GM23338 (cell line): Measurements from ENCODE around the gene C5orf58. TPM values are rescaled to one million over a fixed set of nuclear protein-coding genes. Genes with fewer than 3 reads are reported as not detected.

Source experiments
- ATAC-seq: fragments of 200-7000 bp; cut with Tn5 transposase; 3 replicates; pipeline ENCODE4 v1.9.1; 2020
- DNase-seq: peaks from one replicate; pipeline ENCODE4 v3.0.0-alpha.2; 2015; ENCODE audit warnings: low spot score
- H2AFZ ChIP-seq: fragments of 200-600 bp; sonication (generic); 2 replicates; pipeline ENCODE4 v1.8.0; 2016; ENCODE audit warnings: antibody characterized with exemption, mild to moderate bottlenecking, moderate library complexity
- H3F3A ChIP-seq: fragments of 200-600 bp; sonication (generic); replicated peaks from 2 replicates; pipeline ENCODE4 v1.8.0; 2017; ENCODE audit warnings: antibody characterized with exemption, mixed run types, low read depth
- H3K27ac ChIP-seq: fragments of 200-600 bp; sonication (generic); 2 replicates; pipeline ENCODE4 v1.6.1; 2016; ENCODE audit warnings: low read depth
- H3K27me3 ChIP-seq: fragments of 200-600 bp; sonication (generic); 2 replicates; pipeline ENCODE4 v1.8.0; 2016; ENCODE audit warnings: mild to moderate bottlenecking, mixed run types, moderate library complexity; ENCODE audit not compliant: insufficient read depth
- H3K36me3 ChIP-seq: fragments of 200-600 bp; sonication (generic); 2 replicates; pipeline ENCODE4 v1.8.0; 2016; ENCODE audit warnings: mild to moderate bottlenecking; ENCODE audit not compliant: insufficient read depth
- H3K4me1 ChIP-seq: fragments of 200-600 bp; sonication (generic); 2 replicates; pipeline ENCODE4 v1.8.0; 2016; ENCODE audit warnings: mild to moderate bottlenecking, moderate library complexity; ENCODE audit not compliant: insufficient read depth
- H3K4me2 ChIP-seq: fragments of 200-600 bp; sonication (generic); 2 replicates; pipeline ENCODE4 v1.7.1; 2017; ENCODE audit warnings: mixed run types
- H3K4me3 ChIP-seq: fragments of 200-600 bp; sonication (generic); 2 replicates; pipeline ENCODE4 v1.6.1; 2016; ENCODE audit warnings: mixed run types
- H3K79me2 ChIP-seq: fragments of 200-600 bp; sonication (generic); replicated peaks from 2 replicates; pipeline ENCODE4 v1.8.0; 2017; ENCODE audit warnings: mild to moderate bottlenecking; ENCODE audit not compliant: insufficient read depth
- H3K9me2 ChIP-seq: fragments of 200-600 bp; sonication (generic); 2 replicates; pipeline ENCODE4 v1.8.0; 2017; ENCODE audit not compliant: insufficient read depth
- H4K20me1 ChIP-seq: fragments of 200-600 bp; sonication (generic); replicated peaks from 2 replicates; pipeline ENCODE4 v1.8.0; 2017; ENCODE audit warnings: mild to moderate bottlenecking; ENCODE audit not compliant: insufficient read depth
- H3K27ac Mint-ChIP-seq: 2 replicates; pipeline ENCODE4 v1.8.0; 2020; ENCODE audit warnings: inconsistent platforms, mild to moderate bottlenecking, moderate library complexity, mixed read lengths
- H3K27me3 Mint-ChIP-seq: 3 replicates; pipeline ENCODE4 v1.8.0; 2022; ENCODE audit warnings: low read depth, mild to moderate bottlenecking, moderate library complexity, mixed read lengths, inconsistent platforms; ENCODE audit not compliant: insufficient read depth, poor library complexity
- H3K36me3 Mint-ChIP-seq: 3 replicates; pipeline ENCODE4 v1.8.0; 2021; ENCODE audit warnings: low read depth, mild to moderate bottlenecking, inconsistent platforms, moderate library complexity, mixed read lengths
- H3K4me1 Mint-ChIP-seq: 3 replicates; pipeline ENCODE4 v1.8.0; 2020; ENCODE audit warnings: mild to moderate bottlenecking, inconsistent platforms, mixed read lengths
- H3K4me3 Mint-ChIP-seq: 3 replicates; pipeline ENCODE4 v1.8.0; 2021; ENCODE audit warnings: moderate library complexity, mild to moderate bottlenecking, inconsistent platforms, mixed read lengths
- H3K9me3 Mint-ChIP-seq: 3 replicates; pipeline ENCODE4 v1.8.0; 2020; ENCODE audit warnings: moderate library complexity, mild to moderate bottlenecking, inconsistent platforms, mixed read lengths
- CREB1 ChIP-seq: fragments of 250-450 bp; sonication (Bioruptor Pico); IDR thresholded peaks from 2 replicates; pipeline ENCODE4 v1.5.0; 2020; ENCODE audit warnings: low read depth, mild to moderate bottlenecking, moderate library complexity
- CTCF ChIP-seq, 2 experiments: fragments of 200-600 bp in 1 of 2; sonication (generic) in 1 of 2; conservative IDR thresholded peaks; 2 replicates each; pipeline versions ENCODE4 v1.5.1 to v1.6.1; 2016 to 2017; ENCODE audit warnings: antibody characterized with exemption in 2 of 2, low read depth in 2 of 2, mild to moderate bottlenecking in 2 of 2, moderate library complexity in 1 of 2
- ETS1 ChIP-seq: IDR thresholded peaks from 2 replicates; pipeline ENCODE4 v1.6.1; 2016; ENCODE audit warnings: antibody characterized with exemption
- EZH2 ChIP-seq: fragments of 200-600 bp; sonication (generic); IDR thresholded peaks from one replicate; pipeline ENCODE4 v1.8.0; 2017; ENCODE audit warnings: antibody characterized with exemption, mild to moderate bottlenecking, low read depth; ENCODE audit not compliant: unreplicated experiment
- EZH2phosphoT487 ChIP-seq: fragments of 200-600 bp; sonication (generic); IDR thresholded peaks from one replicate; pipeline ENCODE4 v1.8.1; 2018; ENCODE audit warnings: antibody characterized with exemption; ENCODE audit not compliant: unreplicated experiment
- JUNB ChIP-seq: IDR thresholded peaks from one replicate; pipeline ENCODE4 v1.6.1; 2016; ENCODE audit warnings: antibody characterized with exemption; ENCODE audit not compliant: unreplicated experiment
- NANOG ChIP-seq: IDR thresholded peaks from 2 replicates; pipeline ENCODE4 v1.6.1; 2016; ENCODE audit warnings: antibody characterized with exemption, borderline replicate concordance
- POLR2AphosphoS5 ChIP-seq: IDR thresholded peaks from 2 replicates; pipeline ENCODE4 v1.6.1; 2016; ENCODE audit warnings: antibody characterized with exemption, low read depth
- REST ChIP-seq: IDR thresholded peaks from one replicate; pipeline ENCODE4 v1.6.1; 2018; ENCODE audit warnings: antibody characterized with exemption; ENCODE audit not compliant: unreplicated experiment
- STAT1 ChIP-seq: IDR thresholded peaks from one replicate; pipeline ENCODE4 v1.6.1; 2016; ENCODE audit warnings: antibody characterized with exemption; ENCODE audit not compliant: unreplicated experiment
- ZNF114 ChIP-seq: fragments of 250-450 bp; sonication (Bioruptor Pico); IDR thresholded peaks from 2 replicates; pipeline ENCODE4 v1.5.0; 2020; ENCODE audit warnings: mild to moderate bottlenecking, moderate library complexity
- ZNF331 ChIP-seq: fragments of 250-450 bp; sonication (Bioruptor Pico); IDR thresholded peaks from 2 replicates; pipeline ENCODE4 v1.5.0; 2020; ENCODE audit warnings: low read depth, mild to moderate bottlenecking, moderate library complexity
- ZNF462 ChIP-seq: fragments of 250-450 bp; sonication (Bioruptor Pico); IDR thresholded peaks from 2 replicates; pipeline ENCODE4 v1.5.0; 2020; ENCODE audit warnings: mild to moderate bottlenecking, moderate library complexity
- polyA plus RNA-seq: library from polyadenylated mRNA; unstranded; fragments of >200 nt; fragmentation: Nextera tagmentation; extraction: Ambion mirVana; gene quantifications from 2 replicates; pipeline ENCODE4 v1.2.1, GENCODE V29; 2016
- total RNA-seq: library from RNA; depleted of rRNA; stranded (reverse); fragments of >200 nt; shearing (Covaris generic); gene quantifications from 2 replicates; pipeline ENCODE4 v1.2.3, GENCODE V29; 2014

Gene C5orf58
- total and polyA plus RNA-seq, 2 experiments from 2014 or later, result 1.0 to 9.1 TPM

- Histone ChIP-seq H3K4me1 (peaks cover 19% of the 10 kb centered on the region; the same call in 1 of the 2 replicates), H3K4me2 (no peak overlapping the region), H3F3A (no peaks in the 10 kb centered on the region), H3K79me2 (no peaks in the 10 kb centered on the region), H3K9me2 (no peaks in the 10 kb centered on the region), H4K20me1 (no peaks in the 10 kb centered on the region), H3K4me3 (no peak overlapping the region), H2AFZ (no peak overlapping the region), H3K36me3 (no peaks in the 10 kb centered on the region), H3K27ac (no peak overlapping the region), H3K27me3 (no peaks in the 10 kb centered on the region)
- no peaks in the 10 kb centered on the region for H3K9me3 Mint-ChIP-seq
- ATAC-seq, result no peak
- peaks cover 2% of the 10 kb centered on the region for H3K27me3 Mint-ChIP-seq
- H3K36me3 Mint-ChIP-seq, result no peaks in the 10 kb centered on the region
- TF ChIP-seq POLR2AphosphoS5 (no peak), EZH2 (no peak), CTCF (conservative IDR thresholded peaks at IDR 0.05; ENCODE audit: low read depth in 2 of 2) (no peak), JUNB (no peak), ETS1 (no peak), ZNF462 (CRISPR knock-in tag) (no peak), ZNF331 (CRISPR knock-in tag) (no peak), STAT1 (no peak), NANOG (no peak), EZH2phosphoT487 (no peak), CREB1 (CRISPR knock-in tag) (no peak), ZNF114 (CRISPR knock-in tag) (no peak), REST (no peak)
- no peak overlapping the region for H3K27ac Mint-ChIP-seq
- H3K4me3 Mint-ChIP-seq, result no peak overlapping the region
- DNase-seq, result no peak
- peaks cover 38% of the 10 kb centered on the region for H3K4me1 Mint-ChIP-seq
These were observed 12.6 kb upstream of the C5orf58 start for GRCh38 chr5:170220191-170220590.
